Spinal cord (tissue), 10 donors: ENCODE results near the gene TNFAIP6. TPM values are rescaled to one million over a fixed set of nuclear protein-coding genes. Genes with fewer than 3 reads are reported as not detected.
"Not testable (repeated sequence)": the region's sequence is repeated elsewhere in the genome, so short reads cannot be mapped to it uniquely, and the experiment has no call there.

Experiments
- DNase-seq, 6 donors: peaks; one replicate each; pipeline versions ENCODE4 v3.0.0 to v3.0.0-alpha.2; 2013 to 2015; ENCODE audit warnings: low spot score in 6 of 6, low read depth in 4 of 6
- H3K27ac ChIP-seq: one replicate; pipeline ENCODE4 v1.5.1; 2013; ENCODE audit warnings: low read depth, low read length, control low read depth
- H3K27me3 ChIP-seq: one replicate; pipeline ENCODE4 v1.6.1; 2013; ENCODE audit warnings: low read length; ENCODE audit not compliant: control insufficient read depth, insufficient read depth
- H3K36me3 ChIP-seq: one replicate; pipeline ENCODE4 v1.6.1; 2013; ENCODE audit warnings: low read length; ENCODE audit not compliant: control insufficient read depth, insufficient read depth
- H3K4me1 ChIP-seq: one replicate; pipeline ENCODE4 v1.6.1; 2013; ENCODE audit warnings: low read length; ENCODE audit not compliant: control insufficient read depth, insufficient read depth
- H3K4me3 ChIP-seq: one replicate; pipeline ENCODE4 v1.5.1; 2013; ENCODE audit warnings: low read depth, low read length, control low read depth
- H3K9me3 ChIP-seq: one replicate; pipeline ENCODE4 v1.6.1; 2013; ENCODE audit warnings: low read length; ENCODE audit not compliant: control insufficient read depth, insufficient read depth
- WGBS: methylation state at CpG from one replicate; pipeline ENCODE4 v1.1.5; 2013; ENCODE audit warnings: missing lambda C conversion rate; ENCODE audit not compliant: insufficient coverage; 5-methylcytosine and 5-hydroxymethylcytosine counted together
- polyA plus RNA-seq, 2 donors: library from polyadenylated mRNA; unstranded; fragments of 120-200 nt; gene quantifications; one replicate each; pipeline ENCODE4 v1.2.1, GENCODE V29; 2013; ENCODE audit not compliant: insufficient read length in 2 of 2
- total RNA-seq, 2 donors: library from RNA; depleted of rRNA in 1 of 2; stranded (reverse); fragments of 120-200 nt in 1 of 2; fragments of >200 nt in 1 of 2; gene quantifications; one replicate each; pipeline versions ENCODE4 v1.2.3 to v1.2.4, GENCODE V29; 2013 to 2014
- donor health status: healthy.

Gene TNFAIP6
- total and polyA plus RNA-seq, 4 donors = 0.60 to 15.9 (median 2.2) TPM

DNA sequence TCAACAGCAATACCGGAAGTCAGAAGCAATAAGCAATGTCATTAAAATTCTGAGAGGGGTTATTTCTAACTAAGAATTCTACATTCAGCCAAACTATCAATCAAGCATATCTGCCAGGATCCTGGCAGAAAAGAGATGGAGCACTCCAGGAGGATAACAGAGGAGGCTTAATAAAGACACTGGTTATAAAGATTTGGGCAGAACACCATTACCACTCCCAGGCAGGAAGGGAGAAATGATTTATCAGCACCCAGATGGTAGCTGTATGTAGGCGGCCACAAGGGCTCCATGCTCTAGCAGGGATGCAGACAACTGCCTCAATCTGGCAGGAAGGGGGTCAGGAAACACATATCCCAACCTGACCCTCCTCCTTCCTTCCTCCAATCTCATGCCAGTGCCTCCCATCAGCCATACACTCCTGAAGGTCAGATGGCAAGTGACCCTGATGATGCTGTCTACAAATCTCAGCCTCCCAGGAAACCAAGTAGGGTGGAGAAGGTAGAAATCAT lies 20.5 kb upstream of the TNFAIP6 start:
- Histone ChIP-seq H3K27me3 (no peaks in the 10 kb centered on the region), H3K9me3 (no peaks in the 10 kb centered on the region), H3K4me3 (no peak overlapping the region), H3K27ac (no peak overlapping the region), H3K36me3 (no peaks in the 10 kb centered on the region), H3K4me1 (no peaks in the 10 kb centered on the region)
- DNase-seq = peak in 1 of 6 donors; percentile 9
- no CpG with 5 or more reads among the region's 2 CpGs for WGBS

DNA sequence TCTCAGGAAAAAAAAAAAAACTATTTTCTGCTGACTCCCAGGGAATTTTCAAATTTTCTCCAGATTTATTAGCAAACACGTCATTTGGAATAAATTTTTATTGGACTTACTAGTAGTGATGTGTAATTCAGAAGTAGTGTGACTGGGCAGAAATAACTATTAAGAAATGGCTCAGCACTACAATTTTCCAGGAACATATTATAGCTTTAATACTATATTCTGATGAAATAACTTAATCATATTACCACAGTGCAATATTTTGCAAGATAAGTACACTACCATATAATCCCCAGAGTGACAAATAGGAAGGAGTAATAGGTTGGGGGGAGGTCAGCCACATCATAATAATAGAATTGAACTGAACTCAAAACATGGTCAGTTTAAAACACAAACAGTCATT lies 19.7 kb upstream of the TNFAIP6 start:
- Histone ChIP-seq H3K27ac (no peak overlapping the region), H3K9me3 (no peaks in the 10 kb centered on the region)

DNA sequence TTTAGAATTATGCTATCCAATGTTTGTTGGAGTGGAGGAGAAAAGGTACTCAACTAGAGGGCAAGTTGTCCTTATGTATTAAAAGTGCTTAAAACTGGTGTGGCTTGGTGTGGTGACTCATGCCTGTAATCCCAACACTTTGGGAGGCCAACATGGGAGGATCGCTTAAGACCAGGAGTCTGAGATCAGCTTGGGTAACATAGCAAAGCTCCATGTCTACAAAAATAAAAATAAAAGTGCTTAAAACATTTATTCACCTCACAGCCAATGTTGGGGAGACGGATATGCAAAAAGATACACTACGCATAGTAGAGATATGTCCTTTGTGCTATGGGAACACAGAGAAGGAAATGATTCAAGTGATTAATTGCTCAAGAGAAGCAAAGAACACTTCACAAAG lies 19.3 kb upstream of the TNFAIP6 start:
- Histone ChIP-seq H3K4me1 (no peaks in the 10 kb centered on the region), H3K4me3 (no peak overlapping the region), H3K36me3 (no peaks in the 10 kb centered on the region), H3K27me3 (no peaks in the 10 kb centered on the region), H3K9me3 (no peaks in the 10 kb centered on the region), H3K27ac (no peak overlapping the region)
- DNase-seq = no peak
- no CpG with 5 or more reads among the region's 3 CpGs for WGBS

More for the DNA sequence above, 19.7 kb upstream of the TNFAIP6 start:
- Histone ChIP-seq H3K36me3 (no peaks in the 10 kb centered on the region), H3K4me3 (no peak overlapping the region), H3K27me3 (no peaks in the 10 kb centered on the region), H3K4me1 (no peaks in the 10 kb centered on the region)
- no CpG with 5 or more reads among the region's 1 CpG for WGBS
- no peak for DNase-seq

DNA sequence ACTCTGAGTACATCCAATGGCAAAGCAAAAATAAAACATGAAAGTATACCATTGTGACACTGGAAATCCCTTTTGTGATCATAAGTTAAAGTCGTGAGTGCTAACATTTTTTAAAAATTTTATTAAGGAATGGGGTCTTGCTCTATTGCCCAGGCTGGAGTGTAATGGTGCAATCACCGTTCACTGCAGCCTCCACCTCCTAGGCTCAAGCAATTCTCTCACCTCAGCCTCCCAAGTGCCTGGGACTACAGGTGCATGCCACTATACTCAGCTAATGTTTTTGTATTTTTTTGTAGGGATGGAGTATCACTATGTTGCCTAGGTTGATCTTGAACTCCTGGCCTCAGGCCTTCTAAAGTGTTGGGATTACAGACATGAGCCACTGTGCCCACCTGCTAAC lies 14.3 kb upstream of the TNFAIP6 start:
- no peaks in the 10 kb centered on the region for H3K4me1 ChIP-seq
- DNase-seq = no peak
- 100% methylated on average over 1 of the region's 2 CpGs for WGBS
- no peaks in the 10 kb centered on the region for H3K27me3 ChIP-seq
- H3K27ac ChIP-seq = no peak overlapping the region
- no peaks in the 10 kb centered on the region for H3K9me3 ChIP-seq
- no peaks in the 10 kb centered on the region for H3K36me3 ChIP-seq
- H3K4me3 ChIP-seq = no peak overlapping the region

DNA sequence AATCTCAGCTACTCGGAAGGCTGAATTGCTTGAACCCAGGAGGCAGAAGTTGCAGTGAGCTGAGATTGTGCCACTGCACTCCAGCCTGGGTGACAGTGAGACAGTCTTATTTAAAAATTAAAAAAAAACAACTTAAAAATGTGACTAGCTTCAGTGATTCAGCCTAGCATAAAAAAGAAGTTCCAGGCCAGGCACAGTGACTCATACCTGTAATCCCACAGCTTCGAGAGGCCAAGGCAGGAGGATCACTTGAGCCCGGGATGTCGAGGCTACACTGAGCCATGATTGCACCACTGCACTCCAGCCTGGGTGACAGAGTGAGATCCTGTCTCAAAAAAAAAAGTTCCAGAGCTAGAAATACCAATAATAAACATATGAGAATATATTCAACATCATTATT lies 13.2 kb upstream of the TNFAIP6 start:
- H3K36me3 ChIP-seq, H3K9me3 ChIP-seq, H3K4me3 ChIP-seq, H3K27ac ChIP-seq, H3K27me3 ChIP-seq, DNase-seq, H3K4me1 ChIP-seq: not testable (repeated sequence)
- WGBS = 100% methylated on average over 3 of the region's 4 CpGs

DNA sequence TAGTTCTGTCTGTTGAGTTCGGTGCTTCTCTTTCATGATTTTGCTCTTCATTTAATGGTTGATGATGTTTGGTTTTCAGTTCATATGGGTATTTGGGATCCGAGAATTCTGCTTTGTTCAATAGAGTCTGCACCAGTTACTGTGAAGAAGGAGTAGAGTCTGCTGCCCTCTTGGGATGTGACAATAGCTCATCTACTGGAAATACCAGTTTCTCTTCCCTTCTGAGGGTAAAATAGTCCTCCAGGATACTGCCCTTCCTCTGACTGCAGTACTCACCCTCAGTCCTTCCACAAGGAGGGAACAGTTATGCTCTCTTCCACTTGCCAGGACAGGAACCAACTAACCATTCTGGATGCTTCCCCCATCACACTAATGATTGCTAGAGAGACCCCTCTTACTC lies 12.5 kb upstream of the TNFAIP6 start:
- H3K27me3 ChIP-seq = no peaks in the 10 kb centered on the region
- WGBS = no CpG with 5 or more reads among the region's 2 CpGs
- H3K9me3 ChIP-seq = no peaks in the 10 kb centered on the region

DNA sequence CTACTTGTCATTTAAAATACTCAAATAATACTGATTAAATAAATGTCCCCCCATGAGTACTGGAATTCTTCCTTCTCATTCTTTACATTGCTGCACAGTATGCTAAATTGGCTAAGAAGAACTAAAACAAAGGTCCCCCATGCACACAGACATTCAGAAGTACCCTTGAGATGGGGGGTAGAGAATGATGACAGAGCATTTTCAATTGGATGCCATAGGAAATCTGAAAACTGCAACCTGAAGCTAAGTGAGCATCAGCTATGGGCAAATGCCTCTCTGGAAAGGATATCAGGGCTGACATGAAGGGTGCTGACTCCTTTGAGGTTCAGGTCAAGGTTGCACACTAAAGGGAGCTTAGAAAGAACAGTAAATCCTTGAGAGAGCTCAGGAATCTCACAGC lies 10.1 kb upstream of the TNFAIP6 start:
- H3K9me3 ChIP-seq = no peaks in the 10 kb centered on the region
- H3K4me3 ChIP-seq = no peak overlapping the region
- H3K27ac ChIP-seq = no peak overlapping the region
- H3K4me1 ChIP-seq = no peaks in the 10 kb centered on the region
- no peaks in the 10 kb centered on the region for H3K27me3 ChIP-seq
- DNase-seq = no peak
- no peaks in the 10 kb centered on the region for H3K36me3 ChIP-seq

More for the DNA sequence above, 12.5 kb upstream of the TNFAIP6 start:
- no peaks in the 10 kb centered on the region for H3K36me3 ChIP-seq
- DNase-seq = no peak
- H3K4me3 ChIP-seq = no peak overlapping the region
- no peak overlapping the region for H3K27ac ChIP-seq
- no peaks in the 10 kb centered on the region for H3K4me1 ChIP-seq

DNA sequence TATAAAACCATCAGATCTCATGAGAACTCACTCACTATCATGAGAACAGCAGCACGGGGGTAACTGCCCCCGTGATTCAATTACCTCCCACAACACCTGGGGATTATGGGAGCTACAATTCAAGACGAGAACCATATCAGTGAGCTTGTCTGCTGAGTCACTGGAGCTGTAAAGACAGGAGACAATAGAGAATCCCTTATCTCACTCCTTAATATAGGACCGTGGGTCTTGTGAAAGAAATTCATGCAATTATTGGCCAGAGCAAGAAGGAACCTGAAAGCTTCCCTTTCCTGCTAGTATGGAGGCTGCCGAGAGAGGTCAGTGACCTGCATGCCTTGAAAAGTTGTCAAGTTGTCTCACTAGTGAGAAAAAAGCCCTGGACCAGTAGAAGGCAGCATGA lies 9.5 kb upstream of the TNFAIP6 start:
- Histone ChIP-seq H3K36me3 (no peaks in the 10 kb centered on the region), H3K9me3 (no peaks in the 10 kb centered on the region), H3K4me3 (no peak overlapping the region), H3K27ac (no peak overlapping the region), H3K27me3 (no peaks in the 10 kb centered on the region), H3K4me1 (no peaks in the 10 kb centered on the region)
- no peak for DNase-seq
- 40% methylated on average over 1 of the region's 5 CpGs for WGBS

DNA sequence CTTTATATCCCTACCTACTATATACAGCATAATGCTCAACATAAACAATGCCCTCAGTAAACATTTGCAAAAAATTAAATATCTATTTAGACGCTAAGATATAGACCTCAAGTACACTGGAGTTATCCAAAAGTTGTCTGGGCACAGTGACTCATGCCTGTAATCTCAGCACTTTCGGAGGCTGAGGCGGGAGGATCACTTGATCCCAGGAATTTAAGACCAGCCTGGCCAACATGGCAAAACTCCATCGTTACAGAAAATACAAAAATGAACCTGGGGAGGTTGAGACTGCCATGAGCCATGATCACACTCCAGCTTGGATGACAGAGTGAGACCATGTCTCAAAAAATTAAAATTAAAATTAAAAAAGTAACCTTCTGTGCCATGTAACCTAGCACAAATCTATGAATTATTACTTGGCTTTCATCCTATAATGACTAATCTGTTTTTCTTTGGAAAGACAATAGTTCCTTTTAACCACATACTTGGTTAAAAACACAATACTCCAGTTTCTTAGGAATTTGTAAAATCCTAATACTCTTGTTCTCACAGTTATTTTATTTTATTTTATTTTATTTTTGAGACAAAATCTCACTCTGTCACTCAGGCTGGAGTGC lies 6.7 kb upstream of the TNFAIP6 start:
- Histone ChIP-seq H3K4me1 (no peaks in the 10 kb centered on the region), H3K36me3 (no peaks in the 10 kb centered on the region), H3K27ac (no peak overlapping the region), H3K27me3 (no peaks in the 10 kb centered on the region), H3K4me3 (no peak overlapping the region), H3K9me3 (no peaks in the 10 kb centered on the region)
- 96% methylated on average over 3 of the region's 4 CpGs for WGBS
- no peak for DNase-seq

DNA sequence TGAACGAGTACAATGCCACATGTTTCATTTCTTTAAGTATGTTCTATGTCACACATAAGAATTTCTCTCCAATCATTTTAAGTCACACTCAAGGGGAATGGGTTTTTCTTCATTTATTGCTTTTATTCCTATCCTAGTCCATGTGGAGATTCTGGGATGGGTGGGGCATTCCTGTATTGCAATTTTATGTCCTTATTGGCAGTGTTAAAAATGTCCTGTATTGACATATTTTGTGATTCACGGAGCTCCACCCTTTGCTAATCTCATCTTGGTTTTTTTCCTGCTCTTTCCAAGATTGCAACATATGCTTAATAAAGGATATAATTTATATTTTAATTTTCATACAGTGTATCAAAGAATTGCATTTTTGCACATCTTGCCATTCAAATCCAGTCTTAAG lies 3.4 kb upstream of the TNFAIP6 start:
- H3K4me1 ChIP-seq = no peaks in the 10 kb centered on the region
- no peak overlapping the region for H3K4me3 ChIP-seq
- H3K27ac ChIP-seq = no peak overlapping the region
- H3K36me3 ChIP-seq = no peaks in the 10 kb centered on the region
- H3K9me3 ChIP-seq = no peaks in the 10 kb centered on the region
- DNase-seq = no peak
- H3K27me3 ChIP-seq = no peaks in the 10 kb centered on the region
- no CpG with 5 or more reads among the region's 2 CpGs for WGBS
